A549 (cell line): ENCODE measurements around the gene DGCR2. TPM values are rescaled to one million over a fixed set of nuclear protein-coding genes. Genes with fewer than 3 reads are reported as not detected.

Source experiments
- ATAC-seq, 2 experiments: fragments of 200-7000 bp in 1 of 2; fragments of >200 bp in 1 of 2; cut with Nextera tagmentation in 1 of 2; cut with Tn5 transposase in 1 of 2; 3 replicates each; pipeline versions ENCODE4 v1.8.0 to v1.9.1; 2018 to 2020; ENCODE audit warnings: mild to moderate bottlenecking in 1 of 2, moderate library complexity in 1 of 2
- CTCF ChIA-PET: fragments of 300-600 bp; sonication (Branson Sonifier 250); formaldehyde crosslinking; extraction: SDS; loops from one replicate; lab custom pipeline; 2021; ENCODE audit warnings: antibody characterized with exemption, inconsistent platforms; lab: Yijun Ruan, JAX
- POLR2A ChIA-PET: fragments of 350-600 bp; formaldehyde crosslinking; extraction: SDS; loops from one replicate; lab custom pipeline; 2021; ENCODE audit warnings: antibody characterized with exemption, inconsistent platforms; lab: Yijun Ruan, JAX
- DNase-seq, 2 experiments: peaks; one replicate each; pipeline versions ENCODE4 v3.0.0 to v3.0.0-alpha.2; 2011 to 2016; ENCODE audit warnings: low read depth in 1 of 2, low spot score in 1 of 2
- FAIRE-seq: peaks from 2 replicates; lab custom pipeline; 2011; peaks lifted over from hg19 to GRCh38; lab: Jason Lieb, UNC
- H3K27ac ChIP-seq, 2 experiments: fragments of >200 bp; sonication (Bioruptor Twin); formaldehyde crosslinking; 3 replicates each; pipeline ENCODE4 v1.5.1; 2016 to 2017
- H3K4me1 ChIP-seq: fragments of >200 bp; sonication (Bioruptor Twin); formaldehyde crosslinking; 3 replicates; pipeline ENCODE4 v1.6.1; 2016
- H3K4me2 ChIP-seq: fragments of >200 bp; sonication (Bioruptor Twin); formaldehyde crosslinking; 3 replicates; pipeline ENCODE4 v1.6.1; 2016
- H3K4me3 ChIP-seq: fragments of >200 bp; sonication (Bioruptor Twin); formaldehyde crosslinking; 3 replicates; pipeline ENCODE4 v1.5.1; 2016
- H3K9me3 ChIP-seq: fragments of >200 bp; sonication (Bioruptor Twin); formaldehyde crosslinking; 3 replicates; pipeline ENCODE4 v1.6.1; 2016
- ATOH8 ChIP-seq: fragments of 250-450 bp; sonication (Bioruptor Pico); IDR thresholded peaks from 2 replicates; pipeline ENCODE4 v1.5.0; 2020; ENCODE audit warnings: low read depth, mild to moderate bottlenecking, moderate library complexity
- BCL3 ChIP-seq: fragments of >200 bp; sonication (Bioruptor Twin); formaldehyde crosslinking; IDR thresholded peaks from 3 replicates; pipeline ENCODE4 v1.6.1; 2016
- CBX8 ChIP-seq: fragments of 200-600 bp; sonication (generic); IDR thresholded peaks from 2 replicates; pipeline ENCODE4 v1.6.1; 2016
- FOSB ChIP-seq: fragments of 250-450 bp; sonication (Bioruptor Pico); IDR thresholded peaks from 2 replicates; pipeline ENCODE4 v1.5.0; 2020; ENCODE audit warnings: mild to moderate bottlenecking, moderate library complexity
- FOSL2 ChIP-seq, 2 experiments: fragments of 450-650 bp in 1 of 2; fragments of >200 bp in 1 of 2; sonication (Bioruptor Twin) in 1 of 2; formaldehyde crosslinking; IDR thresholded peaks; 2 replicates each; pipeline versions ENCODE4 v1.5.0 to v1.6.1; 2016 to 2020; ENCODE audit warnings: mild to moderate bottlenecking in 1 of 2, moderate library complexity in 1 of 2
- FOXS1 ChIP-seq: fragments of 250-450 bp; sonication (Bioruptor Pico); IDR thresholded peaks from 2 replicates; pipeline ENCODE4 v1.5.0; 2020; ENCODE audit warnings: mild to moderate bottlenecking, moderate library complexity
- KDM1A ChIP-seq: fragments of 200-600 bp; sonication (generic); IDR thresholded peaks from 2 replicates; pipeline ENCODE4 v1.6.1; 2016; ENCODE audit warnings: low read depth, mild to moderate bottlenecking
- MAX ChIP-seq: IDR thresholded peaks from 2 replicates; pipeline ENCODE4 v1.6.1; 2012
- MAZ ChIP-seq: fragments of 150-350 bp; IDR thresholded peaks from 2 replicates; pipeline ENCODE4 v1.6.1; 2014; ENCODE audit warnings: antibody characterized with exemption, low read depth, low read length, borderline replicate concordance
- MYC ChIP-seq: IDR thresholded peaks from 2 replicates; pipeline ENCODE4 v1.6.1; 2012; ENCODE audit warnings: mild to moderate bottlenecking, inconsistent platforms, low read length, improper control_type of control experiment, borderline replicate concordance
- NFE2L2 ChIP-seq: fragments of 150-350 bp; conservative IDR thresholded peaks from 2 replicates; pipeline ENCODE4 v1.6.1; 2014; ENCODE audit warnings: low read length
- PBX3 ChIP-seq: IDR thresholded peaks from 2 replicates; pipeline ENCODE4 v1.6.1; 2012
- POLR2A ChIP-seq: IDR thresholded peaks from 2 replicates; pipeline ENCODE4 v1.6.1; 2012; ENCODE audit warnings: mild to moderate bottlenecking, low read length
- POLR2AphosphoS2 ChIP-seq: conservative IDR thresholded peaks from 2 replicates; pipeline ENCODE4 v1.6.1; 2012; ENCODE audit warnings: low read length, improper control_type of control experiment, inconsistent platforms
- RAD21 ChIP-seq, 2 experiments: fragments of >200 bp in 1 of 2; sonication (Bioruptor Twin) in 1 of 2; formaldehyde crosslinking in 1 of 2; IDR thresholded peaks in 1 of 2; conservative IDR thresholded peaks in 1 of 2; 2 replicates in 1 of 2; 3 replicates in 1 of 2; pipeline ENCODE4 v1.6.1; 2012 to 2018; ENCODE audit warnings: inconsistent platforms in 1 of 2
- REST ChIP-seq: fragments of 200-600 bp; sonication (generic); IDR thresholded peaks from 2 replicates; pipeline ENCODE4 v1.6.1; 2016; ENCODE audit warnings: antibody characterized with exemption, mild to moderate bottlenecking, moderate library complexity
- SREBF2 ChIP-seq: fragments of 450-650 bp; IDR thresholded peaks from 2 replicates; pipeline ENCODE4 v1.6.1; 2014; ENCODE audit warnings: mild to moderate bottlenecking, moderate library complexity
- USF2 ChIP-seq: fragments of 450-650 bp; IDR thresholded peaks from 2 replicates; pipeline ENCODE4 v1.6.1; 2014; ENCODE audit warnings: antibody characterized with exemption
- WGBS: methylation state at CpG from one replicate; pipeline ENCODE4 v1.1.6; 2017; ENCODE audit errors: missing lambda C conversion rate; 5-methylcytosine and 5-hydroxymethylcytosine counted together
- polyA plus RNA-seq, 4 experiments: library from polyadenylated mRNA; depleted of rRNA in 3 of 4; stranded (reverse); fragments of >200 nt; fragmentation: RNase III in 1 of 4; extraction: RNeasy Plus Mini Kit Qiagen cat#74134 plus additional on column Dnase treatment in 1 of 4; gene quantifications; 2 replicates in 3 of 4; 3 replicates in 1 of 4; pipeline ENCODE4 v1.2.3, GENCODE V29; 2011 to 2017

Gene DGCR2
- polyA plus RNA-seq, 2 of the 4 experiments (the other 2 are of a cell fraction) = 10.6 to 17.9 TPM

GRCh38 chr22:19126309-19127273, 4.4 kb upstream of the DGCR2 start:
- TF ChIP-seq PBX3 (no peak), POLR2AphosphoS2 (no peak), ATOH8 (no peak), MAX (no peak), MYC (no peak)
- TF ChIP-seq, all 56 proteins: peak for 0
- Histone ChIP-seq H3K4me2 (no peak overlapping the region), H3K27ac (no peak overlapping the region), H3K9me3 (no peaks in the 10 kb centered on the region), H3K4me1 (0 out of 3 replicates have a peak, but pooled peaks cover 2% of the 10 kb centered on the region), H3K4me3 (no peak overlapping the region)
- no peak for ATAC-seq
- WGBS = 74% methylated on average over 15 of the region's 19 CpGs
- DNase-seq = no peak
- ChIA-PET CTCF (no interaction called here), POLR2A (interaction anchor here (0.9 kb wide), 1 partner anchor 18 kb away, joined by 3 read pairs; the partner anchor contains the start of gene ESS2)
- FAIRE-seq = no peak

GRCh38 chr22:19125474-19126308, 3.5 kb upstream of the DGCR2 start:
- WGBS = 69% methylated on average over 19 of the region's 21 CpGs
- TF ChIP-seq FOSL2 (IDR thresholded peaks at IDR 0.05) (no peak), FOSL2 (CRISPR knock-in tag; IDR thresholded peaks at IDR 0.05) (no peak), POLR2A (no peak), CBX8 (no peak), FOXS1 (CRISPR knock-in tag) (no peak), RAD21 (conservative IDR thresholded peaks at IDR 0.05 in 1 of 2, IDR thresholded peaks at IDR 0.05 in 1 of 2) (no peak), REST (no peak), SREBF2 (no peak), FOSB (CRISPR knock-in tag) (no peak), BCL3 (no peak), KDM1A (no peak), USF2 (no peak), MAZ (no peak), PBX3 (no peak), NFE2L2 (no peak)
- FAIRE-seq = no peak
- H3K4me1 ChIP-seq = peaks cover 7% of the 10 kb centered on the region; the same call in 2 of the 3 replicates
- ChIA-PET CTCF (no interaction called here), POLR2A (interaction anchor here (0.9 kb wide), 1 partner anchor 19 kb away, joined by 3 read pairs; the partner anchor contains the start of gene ESS2)
- ATAC-seq = no peak
- DNase-seq = no peak
- no peaks in the 10 kb centered on the region for H3K9me3 ChIP-seq
- H3K4me3 ChIP-seq = no peak overlapping the region
- H3K4me2 ChIP-seq = no peak overlapping the region
- no peak overlapping the region for H3K27ac ChIP-seq
